ENCODE data around the gene UPP2.

DNA sequence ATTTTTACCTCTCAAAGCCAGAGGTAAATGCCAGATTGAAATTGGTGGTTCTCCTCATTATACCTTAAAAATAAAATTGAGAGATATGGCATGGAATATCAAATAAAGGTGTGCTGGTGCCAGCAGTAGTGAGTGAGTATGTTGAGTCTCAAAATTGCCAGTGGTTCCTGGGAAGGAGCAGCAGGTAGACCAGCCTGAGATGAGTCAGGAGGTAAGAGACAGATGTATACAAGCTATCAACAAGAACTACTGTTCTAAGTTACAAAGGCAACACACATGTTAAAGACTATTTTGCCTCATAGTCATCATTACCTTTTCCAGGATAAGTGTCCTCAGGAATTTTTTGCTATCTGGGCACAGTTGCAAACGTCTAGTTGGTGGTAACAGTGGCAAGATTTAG is 1.3 kb upstream of the UPP2 start:
- TF ChIP-seq CEBPB (IDR thresholded peaks at IDR 0.05; ENCODE audit: low read depth, low read length): no peak
- no peak for TF ChIP-seq YY1 (IDR thresholded peaks at IDR 0.05; ENCODE audit: low read depth, low read length)
- TF ChIP-seq, protein P1, sequence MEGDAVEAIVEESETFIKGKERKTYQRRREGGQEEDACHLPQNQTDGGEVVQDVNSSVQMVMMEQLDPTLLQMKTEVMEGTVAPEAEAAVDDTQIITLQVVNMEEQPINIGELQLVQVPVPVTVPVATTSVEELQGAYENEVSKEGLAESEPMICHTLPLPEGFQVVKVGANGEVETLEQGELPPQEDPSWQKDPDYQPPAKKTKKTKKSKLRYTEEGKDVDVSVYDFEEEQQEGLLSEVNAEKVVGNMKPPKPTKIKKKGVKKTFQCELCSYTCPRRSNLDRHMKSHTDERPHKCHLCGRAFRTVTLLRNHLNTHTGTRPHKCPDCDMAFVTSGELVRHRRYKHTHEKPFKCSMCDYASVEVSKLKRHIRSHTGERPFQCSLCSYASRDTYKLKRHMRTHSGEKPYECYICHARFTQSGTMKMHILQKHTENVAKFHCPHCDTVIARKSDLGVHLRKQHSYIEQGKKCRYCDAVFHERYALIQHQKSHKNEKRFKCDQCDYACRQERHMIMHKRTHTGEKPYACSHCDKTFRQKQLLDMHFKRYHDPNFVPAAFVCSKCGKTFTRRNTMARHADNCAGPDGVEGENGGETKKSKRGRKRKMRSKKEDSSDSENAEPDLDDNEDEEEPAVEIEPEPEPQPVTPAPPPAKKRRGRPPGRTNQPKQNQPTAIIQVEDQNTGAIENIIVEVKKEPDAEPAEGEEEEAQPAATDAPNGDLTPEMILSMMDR (IDR thresholded peaks at IDR 0.05; ENCODE audit: control extremely low read depth in 1 of 3, insufficient read depth in 1 of 3, low read depth in 1 of 3, low read length in 3 of 3): no peak
- TF ChIP-seq SP1 (IDR thresholded peaks at IDR 0.05; ENCODE audit: low read depth, low read length): no peak
- no peak for TF ChIP-seq RFX5 (IDR thresholded peaks at IDR 0.05; ENCODE audit: borderline replicate concordance, low read depth, low read length)
